Retinal pigment epithelial cell (primary cell): ENCODE measurements around the gene GSTT2B.
"Not testable (repeated sequence)": the region's sequence is repeated elsewhere in the genome, so short reads cannot be mapped to it uniquely, and the experiment has no call there.

Source experiments
- DNase-seq: peaks from one replicate; pipeline ENCODE4 v3.0.0-alpha.2; 2010; ENCODE audit warnings: low read depth
- H3K4me3 ChIP-seq: 2 replicates; pipeline ENCODE4 v1.5.1; 2011; ENCODE audit warnings: mild to moderate bottlenecking, low read length, control low read depth, moderate library complexity
- TF ChIP-seq, protein P1 (sequence below): conservative IDR thresholded peaks from 2 replicates; pipeline ENCODE4 v1.5.1; 2011; ENCODE audit warnings: low read depth, low read length, control low read depth, inconsistent platforms

The GSTT2B gene

DNA sequence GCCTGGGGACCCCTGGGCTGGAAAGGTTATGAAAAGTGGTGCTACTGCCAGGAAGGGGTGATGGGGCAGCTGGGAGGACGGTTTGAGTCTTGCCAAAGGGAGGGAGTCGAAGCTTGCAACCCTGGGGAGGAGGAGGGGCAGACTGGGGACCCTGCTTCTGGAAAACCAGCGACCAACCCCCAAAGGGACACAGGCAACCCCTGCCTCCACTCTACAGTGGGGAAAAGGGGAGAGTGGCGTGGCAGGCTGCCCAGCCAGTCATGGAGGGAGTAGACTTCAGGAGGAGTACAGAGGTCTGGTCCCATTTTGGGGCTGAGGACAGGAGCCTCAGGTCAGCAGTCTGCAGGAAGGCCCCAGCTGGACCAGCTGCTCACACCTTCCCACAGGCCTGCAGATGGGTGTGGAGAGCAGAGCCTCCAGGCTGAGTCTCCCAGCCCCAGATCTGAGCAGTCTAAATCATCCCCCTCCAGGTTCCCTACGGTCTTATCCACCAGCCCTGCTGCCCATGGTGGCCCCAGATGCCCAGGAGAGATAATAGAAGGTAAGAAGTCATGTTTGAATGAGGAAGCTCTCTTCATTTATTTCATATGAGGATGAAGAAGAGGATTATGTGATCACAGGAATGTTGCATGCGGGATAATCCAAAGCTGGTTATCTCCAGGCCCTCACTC is 10.0 kb upstream of the GSTT2B start:
- TF ChIP-seq, protein P1, sequence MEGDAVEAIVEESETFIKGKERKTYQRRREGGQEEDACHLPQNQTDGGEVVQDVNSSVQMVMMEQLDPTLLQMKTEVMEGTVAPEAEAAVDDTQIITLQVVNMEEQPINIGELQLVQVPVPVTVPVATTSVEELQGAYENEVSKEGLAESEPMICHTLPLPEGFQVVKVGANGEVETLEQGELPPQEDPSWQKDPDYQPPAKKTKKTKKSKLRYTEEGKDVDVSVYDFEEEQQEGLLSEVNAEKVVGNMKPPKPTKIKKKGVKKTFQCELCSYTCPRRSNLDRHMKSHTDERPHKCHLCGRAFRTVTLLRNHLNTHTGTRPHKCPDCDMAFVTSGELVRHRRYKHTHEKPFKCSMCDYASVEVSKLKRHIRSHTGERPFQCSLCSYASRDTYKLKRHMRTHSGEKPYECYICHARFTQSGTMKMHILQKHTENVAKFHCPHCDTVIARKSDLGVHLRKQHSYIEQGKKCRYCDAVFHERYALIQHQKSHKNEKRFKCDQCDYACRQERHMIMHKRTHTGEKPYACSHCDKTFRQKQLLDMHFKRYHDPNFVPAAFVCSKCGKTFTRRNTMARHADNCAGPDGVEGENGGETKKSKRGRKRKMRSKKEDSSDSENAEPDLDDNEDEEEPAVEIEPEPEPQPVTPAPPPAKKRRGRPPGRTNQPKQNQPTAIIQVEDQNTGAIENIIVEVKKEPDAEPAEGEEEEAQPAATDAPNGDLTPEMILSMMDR = no peak
- DNase-seq = no peak
- no peak overlapping the region for H3K4me3 ChIP-seq

DNA sequence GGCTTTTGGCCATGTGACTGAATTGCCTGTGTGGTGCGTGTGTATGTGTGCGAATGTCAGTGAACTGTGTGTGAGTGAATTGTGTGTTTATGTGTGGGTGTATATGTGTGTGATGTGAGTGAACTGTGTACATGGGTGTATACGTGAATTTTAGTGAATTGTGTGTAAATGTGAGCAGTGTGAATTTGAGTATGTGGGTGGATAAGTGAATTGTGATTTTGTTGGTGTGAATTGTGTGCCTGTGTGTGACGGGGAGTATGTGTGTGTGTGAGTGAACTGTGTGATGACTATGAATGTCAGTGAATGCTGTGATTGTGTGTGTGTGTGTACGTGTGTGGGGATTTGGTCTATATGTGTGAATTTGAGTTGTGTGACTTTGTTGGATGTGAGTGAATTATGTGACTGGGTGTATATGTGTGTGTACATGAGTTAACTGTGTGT is 9.2 kb upstream of the GSTT2B start:
- H3K4me3 ChIP-seq = no peak overlapping the region
- DNase-seq = no peak
- TF ChIP-seq, protein P1 = no peak

DNA sequence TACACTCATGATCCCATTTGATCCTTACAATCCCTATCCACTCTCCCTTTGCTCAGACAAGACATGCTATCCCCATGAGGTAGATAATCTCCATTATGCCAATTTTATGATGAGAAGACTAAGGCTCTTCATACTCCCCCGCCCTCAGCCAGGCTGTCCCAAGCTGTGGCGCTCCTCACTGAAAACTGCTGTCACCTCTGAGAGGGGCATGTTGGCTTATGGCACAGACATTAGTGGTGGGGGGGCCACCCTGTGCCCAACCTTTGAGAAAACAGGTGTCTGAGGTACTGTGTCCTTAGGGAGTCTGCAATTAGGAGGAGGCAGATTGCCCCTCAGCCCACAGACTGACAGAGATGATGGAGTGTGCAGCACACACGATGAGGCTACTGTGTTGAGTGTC is 8.1 kb upstream of the GSTT2B start:
- DNase-seq = no peak
- TF ChIP-seq, protein P1 = no peak
- H3K4me3 ChIP-seq = no peak overlapping the region

DNA sequence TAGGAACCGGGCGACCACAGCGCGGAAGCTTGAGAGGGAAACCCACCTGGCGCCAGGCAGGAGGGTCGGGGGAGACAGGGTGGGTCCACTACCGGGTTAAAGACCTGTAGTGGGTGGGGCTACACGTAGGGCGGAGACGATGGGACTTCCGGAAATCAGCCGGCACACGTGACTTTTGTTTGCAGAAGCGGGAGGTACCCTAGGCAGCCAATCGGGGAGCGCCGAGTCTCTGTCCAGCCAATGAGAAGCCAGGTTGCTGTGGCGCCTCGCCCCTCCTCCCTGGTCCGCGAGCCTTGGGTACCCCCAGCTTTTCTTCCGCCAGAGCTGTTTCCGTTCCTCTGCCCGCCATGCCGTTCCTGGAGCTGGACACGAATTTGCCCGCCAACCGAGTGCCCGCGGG is 5.6 kb upstream of the GSTT2B start, which contains the start of gene DDTL:
TSS of gene DDTL (plus strand) at position 321 of the 400 bp plus-strand sequence. CDS start at position 348, 27 bp downstream.
- not testable (repeated sequence) for H3K4me3 ChIP-seq, DNase-seq

DNA sequence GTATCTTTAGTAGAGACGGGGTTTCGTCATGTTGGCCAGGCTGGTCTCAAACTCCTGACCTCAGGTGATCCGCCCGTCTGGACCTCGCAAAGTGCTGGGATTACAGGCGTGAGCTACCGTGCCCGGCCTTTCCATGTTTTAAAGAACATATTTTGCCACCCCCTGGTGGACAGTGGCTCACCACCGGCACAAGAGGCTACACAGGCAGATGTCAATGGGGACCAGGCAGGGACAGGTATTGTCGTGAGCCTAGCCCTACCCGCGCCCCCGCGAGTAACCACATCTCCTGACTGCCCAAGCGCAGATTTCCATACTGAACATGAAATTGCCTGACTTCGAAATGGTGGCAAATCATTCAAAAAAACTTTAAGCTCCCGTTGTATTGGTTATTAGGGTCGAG is 5.1 kb upstream of the GSTT2B start:
- DNase-seq, H3K4me3 ChIP-seq: not testable (repeated sequence)

DNA sequence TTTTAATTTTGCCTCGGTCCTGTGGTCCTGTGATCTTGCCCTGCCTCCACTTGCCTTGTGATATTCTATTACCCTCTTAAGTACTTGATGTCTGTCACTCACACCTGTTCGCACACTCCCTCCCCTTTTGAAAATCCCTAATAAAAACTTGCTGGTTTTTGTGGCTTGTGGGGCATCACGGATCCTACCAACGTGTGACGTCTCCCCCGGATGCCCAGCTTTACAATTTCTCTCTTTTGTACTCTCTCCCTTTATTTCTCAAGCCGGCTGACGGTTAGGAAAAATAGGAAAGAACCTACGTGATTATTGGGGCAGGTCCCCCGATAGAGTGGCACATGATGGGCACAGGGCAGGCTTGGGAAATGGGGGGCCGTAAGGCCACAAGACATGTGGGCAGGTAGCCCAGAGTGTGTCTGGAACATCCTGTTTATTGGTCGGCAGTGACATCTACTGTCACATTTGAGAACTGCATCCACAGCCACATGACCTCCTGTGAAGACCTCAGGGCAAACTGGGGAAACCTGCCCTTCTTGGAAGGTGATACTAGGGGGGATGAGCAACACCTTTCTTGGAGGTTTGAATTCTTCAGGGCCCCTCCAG is 4.6 kb downstream of the GSTT2B start:
- peak; percentile 9 for DNase-seq
- TF ChIP-seq, protein P1 = peak; percentile 79
- H3K4me3 ChIP-seq = not testable (repeated sequence)

DNA sequence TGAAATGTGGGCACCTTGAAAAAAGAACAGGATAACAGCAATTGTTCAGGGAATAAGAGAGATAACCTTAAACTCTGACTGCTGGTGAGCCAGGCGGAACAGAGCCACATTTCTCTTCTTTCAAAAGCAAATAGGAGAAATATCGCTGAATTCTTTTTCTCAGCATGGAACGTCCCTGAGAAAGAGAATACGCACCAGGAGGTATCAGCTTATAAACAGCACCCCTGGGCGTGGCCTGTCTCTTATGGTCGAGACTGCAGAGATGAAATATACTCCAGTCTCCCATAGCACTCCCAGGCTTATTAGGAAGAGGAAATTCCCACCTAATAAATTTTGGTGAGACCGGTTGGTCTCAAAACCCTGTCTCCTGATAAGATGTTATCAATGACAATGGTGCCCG is 5.1 kb downstream of the GSTT2B start:
- DNase-seq, H3K4me3 ChIP-seq: not testable (repeated sequence)

DNA sequence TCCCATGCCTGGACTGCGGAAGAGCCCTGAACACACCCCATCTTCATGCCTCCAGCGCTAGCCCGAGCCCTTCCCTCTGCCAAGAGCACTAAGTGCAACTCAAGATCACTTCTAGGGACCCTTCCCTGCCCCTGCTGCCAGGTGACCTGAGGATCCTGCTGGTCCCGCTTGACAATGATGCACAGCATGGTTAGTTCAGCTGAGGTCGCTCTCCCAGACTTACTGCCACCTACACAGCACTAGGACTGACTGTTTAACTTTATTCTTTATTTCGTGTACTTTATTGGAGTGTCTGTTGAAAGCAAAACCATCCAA is 6.0 kb downstream of the GSTT2B start:
- DNase-seq, H3K4me3 ChIP-seq: not testable (repeated sequence)

DNA sequence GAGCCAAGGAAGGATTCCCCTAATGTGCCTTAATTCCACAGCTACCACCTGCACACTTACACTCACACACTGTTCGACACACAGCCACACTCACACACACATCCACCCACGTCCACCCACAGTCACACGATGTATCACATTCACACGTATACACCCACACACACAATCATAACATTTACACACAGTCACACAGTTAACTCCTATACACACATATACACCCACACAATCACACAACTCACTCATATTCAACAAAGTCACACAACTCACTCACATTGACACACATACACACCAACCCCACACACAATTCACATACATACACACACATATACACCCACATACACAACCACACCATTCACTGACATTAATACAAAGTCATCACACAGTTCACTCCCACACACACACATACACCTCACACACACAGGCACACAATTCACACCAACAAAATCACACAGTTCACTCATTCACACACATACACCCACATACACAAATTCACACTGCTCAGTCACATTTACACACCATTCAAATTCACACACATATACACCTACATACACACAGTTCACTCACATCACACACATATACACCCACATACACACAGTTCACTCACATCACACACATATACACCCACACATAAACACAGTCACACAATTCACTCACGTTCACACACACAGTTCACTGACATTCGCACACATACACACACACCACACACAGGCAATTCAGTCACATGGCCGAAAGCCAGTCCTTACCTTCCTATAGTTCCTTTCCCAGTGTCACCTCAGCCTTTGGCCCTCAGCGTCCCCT is 6.6 kb downstream of the GSTT2B start:
- DNase-seq, H3K4me3 ChIP-seq: not testable (repeated sequence)

DNA sequence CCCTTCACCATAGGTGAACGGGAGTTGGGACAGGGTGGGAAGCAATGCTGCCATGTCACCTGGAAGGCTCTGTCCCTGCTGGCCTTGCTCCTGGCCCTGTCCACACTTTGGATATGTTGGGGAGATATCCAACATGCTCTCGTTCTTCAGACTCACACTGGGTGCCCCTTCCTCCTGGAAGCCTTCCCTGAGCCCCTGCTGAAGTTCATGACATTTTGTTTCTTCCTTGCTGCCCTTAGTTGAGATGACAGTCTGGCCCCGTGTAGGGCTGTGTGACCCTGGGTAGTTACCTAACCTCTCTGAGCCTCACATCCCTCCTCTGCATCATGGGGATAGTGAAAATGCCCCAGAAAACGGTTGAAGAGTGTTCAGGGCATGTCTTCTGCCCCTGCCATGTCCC is 7.5 kb downstream of the GSTT2B start:
- DNase-seq, H3K4me3 ChIP-seq: not testable (repeated sequence)

DNA sequence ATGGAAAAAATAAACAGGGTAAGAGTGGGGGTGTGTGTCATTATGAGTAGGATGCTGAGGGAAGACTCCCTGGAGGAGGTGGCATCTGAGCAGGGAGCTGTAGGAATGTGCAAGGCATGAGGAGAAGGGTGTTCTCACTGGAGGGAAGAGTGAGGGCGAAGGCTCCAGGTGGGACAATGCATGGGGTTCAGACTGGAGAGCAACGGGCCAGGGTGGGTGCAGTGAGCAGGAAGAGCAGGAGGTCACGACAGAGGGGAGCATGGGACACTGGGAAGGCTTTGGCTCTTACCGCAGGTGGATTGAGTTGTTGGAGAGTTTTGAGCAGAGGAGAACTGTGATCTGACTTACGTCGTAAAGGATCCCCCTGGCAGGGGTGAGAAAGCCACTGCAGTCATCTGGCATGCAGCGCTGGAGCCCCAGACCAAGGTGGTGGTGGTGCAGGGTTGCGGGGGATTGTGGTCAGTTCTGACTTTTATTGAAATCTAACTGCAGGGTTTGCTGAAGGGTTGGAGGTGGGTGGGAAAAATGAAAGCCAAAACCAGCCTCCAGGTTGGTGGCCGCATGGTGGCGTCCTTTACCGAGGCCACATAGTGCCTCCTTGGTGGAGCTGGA is 8.1 kb downstream of the GSTT2B start:
- not testable (repeated sequence) for H3K4me3 ChIP-seq, DNase-seq

DNA sequence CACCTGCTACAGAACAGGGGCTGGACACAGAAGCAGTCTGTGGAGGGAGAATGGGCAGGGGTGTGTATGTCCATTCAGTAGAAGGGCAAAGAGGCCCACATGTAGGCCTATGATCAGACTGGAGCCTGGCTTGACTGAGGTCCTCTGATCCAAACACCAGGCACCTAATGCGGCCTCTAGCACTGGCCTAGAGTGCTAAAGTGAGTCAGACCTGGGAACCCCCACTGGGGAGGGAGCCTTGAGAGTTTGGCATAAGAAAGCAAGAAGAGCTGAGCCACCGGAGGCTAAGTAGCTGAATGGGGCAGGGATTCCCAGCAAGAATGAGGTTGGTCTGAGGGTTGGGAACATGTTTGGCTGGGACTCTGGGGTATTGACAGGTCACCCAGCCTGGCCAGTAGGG is 9.6 kb downstream of the GSTT2B start:
- not testable (repeated sequence) for H3K4me3 ChIP-seq, DNase-seq

DNA sequence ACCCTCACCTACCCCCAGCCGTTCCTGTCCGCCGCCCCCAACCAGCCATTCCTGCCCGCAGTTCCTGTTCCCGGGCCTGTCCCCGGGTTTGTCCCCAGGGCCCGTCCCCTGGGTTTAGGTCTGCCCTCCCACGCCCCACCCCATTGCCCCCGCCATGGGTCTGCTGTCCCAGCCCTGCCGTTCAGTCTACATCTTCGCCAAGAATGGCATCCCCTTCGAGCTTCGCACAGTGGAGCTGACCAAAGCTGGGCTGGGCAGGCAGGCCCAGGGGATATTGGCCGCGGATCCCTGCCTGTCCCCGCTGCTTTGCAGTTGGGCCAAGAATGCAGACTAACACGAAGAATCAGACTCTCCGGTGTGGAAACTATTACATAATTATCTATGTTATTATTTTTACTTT is 11.2 kb downstream of the GSTT2B start:
- H3K4me3 ChIP-seq, DNase-seq: not testable (repeated sequence)

DNA sequence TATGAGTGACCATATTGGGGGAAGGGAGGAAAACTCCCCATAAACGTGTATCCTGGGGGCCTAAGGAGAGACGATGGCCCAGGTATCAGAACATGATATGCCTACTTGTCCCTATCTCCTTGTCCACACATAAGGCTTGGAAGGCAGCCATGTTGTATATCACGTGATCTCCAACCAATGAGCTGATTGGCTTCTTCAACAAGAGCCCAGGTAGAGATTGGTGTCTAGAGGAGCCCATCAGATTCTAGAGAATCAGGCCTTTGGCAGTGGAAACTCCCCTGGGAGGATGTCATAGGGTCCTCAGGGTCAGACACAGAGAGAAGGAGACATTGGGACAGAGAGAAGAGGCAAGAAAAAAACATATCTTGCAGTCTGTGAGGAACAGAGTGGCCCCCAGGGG is 13.6 kb downstream of the GSTT2B start:
- not testable (repeated sequence) for DNase-seq, H3K4me3 ChIP-seq
